Caco-2 (cell line): ENCODE results near the gene AKAP6. TPM values are rescaled to one million over a fixed set of nuclear protein-coding genes. Genes with fewer than 3 reads are reported as not detected.

Experiments used
- BruUV-seq: library from RNA; stranded (reverse); fragments of 400-500 nt; replicated peaks from 2 replicates; lab custom pipeline; 2021; lab: Mats Ljungman, UMichigan
- CTCF ChIA-PET: fragments of 300-600 bp; sonication (Branson Sonifier 250); formaldehyde crosslinking; loops from one replicate; lab custom pipeline; 2022; ENCODE audit warnings: antibody characterized with exemption; lab: Charles Lee
- POLR2A ChIA-PET: fragments of 300-600 bp; sonication (Branson Sonifier 250); formaldehyde crosslinking; loops from one replicate; lab custom pipeline; 2022; ENCODE audit warnings: antibody characterized with exemption; lab: Charles Lee
- DNase-seq, 2 experiments: peaks; one replicate each; pipeline versions ENCODE4 v3.0.0 to v3.0.0-alpha.2; 2020 to 2022
- H3K27me3 ChIP-seq: replicated peaks from 2 replicates; pipeline ENCODE4 v1.6.0; 2011; ENCODE audit warnings: low read length; ENCODE audit not compliant: control insufficient read depth, insufficient read depth
- H3K36me3 ChIP-seq: 2 replicates; pipeline ENCODE4 v1.5.1; 2011; ENCODE audit warnings: low read length; ENCODE audit not compliant: control insufficient read depth, insufficient read depth
- H3K4me1 ChIP-seq: fragments of 250-450 bp; sonication (Bioruptor Pico); 2 replicates; pipeline ENCODE4 v1.5.1; 2020; ENCODE audit warnings: mild to moderate bottlenecking
- H3K4me3 ChIP-seq: 2 replicates; pipeline ENCODE4 v1.5.1; 2011; ENCODE audit warnings: low read depth, mild to moderate bottlenecking, control low read depth, low read length
- H3K9me3 ChIP-seq: fragments of 250-450 bp; sonication (Bioruptor Pico); 2 replicates; pipeline ENCODE4 v1.5.1; 2020; ENCODE audit warnings: mild to moderate bottlenecking, moderate library complexity
- H3K27ac Mint-ChIP-seq: one replicate; pipeline ENCODE4 v1.8.0; 2022; ENCODE audit warnings: mixed read lengths; ENCODE audit not compliant: unreplicated experiment
- H3K27me3 Mint-ChIP-seq: one replicate; pipeline ENCODE4 v1.8.0; 2022; ENCODE audit warnings: mixed read lengths; ENCODE audit not compliant: insufficient read depth, unreplicated experiment
- H3K36me3 Mint-ChIP-seq: one replicate; pipeline ENCODE4 v1.8.0; 2022; ENCODE audit warnings: mild to moderate bottlenecking, mixed read lengths; ENCODE audit not compliant: insufficient read depth, unreplicated experiment
- H3K4me1 Mint-ChIP-seq: one replicate; pipeline ENCODE4 v1.8.0; 2022; ENCODE audit warnings: low read depth, mixed read lengths; ENCODE audit not compliant: unreplicated experiment
- H3K4me3 Mint-ChIP-seq: one replicate; pipeline ENCODE4 v1.8.0; 2022; ENCODE audit warnings: mild to moderate bottlenecking, moderate library complexity, mixed read lengths; ENCODE audit not compliant: unreplicated experiment
- H3K9me3 Mint-ChIP-seq: one replicate; pipeline ENCODE4 v1.8.0; 2022; ENCODE audit warnings: mixed read lengths; ENCODE audit not compliant: unreplicated experiment
- CTCF ChIP-seq, 2 experiments: fragments of 200-600 bp in 1 of 2; IDR thresholded peaks; 1 replicate in 1 of 2; 2 replicates in 1 of 2; pipeline versions ENCODE4 v1.5.1 to v1.8.0; 2011 to 2022; ENCODE audit warnings: antibody characterized with exemption in 1 of 2, control low read depth in 1 of 2, inconsistent platforms in 1 of 2, low read depth in 1 of 2, low read length in 1 of 2, mild to moderate bottlenecking in 1 of 2, moderate library complexity in 1 of 2; ENCODE audit not compliant: insufficient read depth in 1 of 2, severe bottlenecking in 1 of 2, unreplicated experiment in 1 of 2
- intact Hi-C: fragments of 100-400 bp; cut with micrococcal nuclease; formaldehyde crosslinking; loops from one replicate; pipeline ENCODE4 v1.10.0; 2022; ENCODE audit not compliant: unreplicated experiment
- total RNA-seq: library from RNA; stranded (reverse); gene quantifications from 2 replicates; pipeline ENCODE4 v1.2.3, GENCODE V29; 2022

Gene AKAP6
- total RNA-seq, 1 experiment from 2014 or later: 3.0 TPM

- H3K4me1 Mint-ChIP-seq: peaks cover 37% of the 10 kb centered on the region
- peaks cover 6% of the 10 kb centered on the region for H3K36me3 Mint-ChIP-seq
- Histone ChIP-seq H3K27me3 (no peaks in the 10 kb centered on the region), H3K36me3 (no peaks in the 10 kb centered on the region), H3K4me1 (peaks cover 43% of the 10 kb centered on the region), H3K9me3 (no peaks in the 10 kb centered on the region), H3K4me3 (no peak overlapping the region)
- H3K4me3 Mint-ChIP-seq: peak overlapping the region; percentile 39
- intact Hi-C loops: loop anchor here (5.0 kb wide), 1 partner anchor 1017 kb away; the partner anchor contains the start of gene DTD2
- H3K27ac Mint-ChIP-seq: peak overlapping the region; percentile 76
- no peaks in the 10 kb centered on the region for H3K27me3 Mint-ChIP-seq
- DNase-seq: no peak
- BruUV-seq: no TSS peak
- no peaks in the 10 kb centered on the region for H3K9me3 Mint-ChIP-seq
- CTCF ChIA-PET: interaction anchor here (0.6 kb wide), 1 partner anchor 108 kb away, joined by 3 read pairs; no protein-coding TSS in a partner anchor
- no peak for TF ChIP-seq CTCF (IDR thresholded peaks at IDR 0.05; ENCODE audit: insufficient read depth in 1 of 2, low read depth in 1 of 2, low read length in 1 of 2, severe bottlenecking in 1 of 2, unreplicated experiment in 1 of 2)
- POLR2A ChIA-PET: interaction anchor here (0.6 kb wide), 1 partner anchor 359 kb away, joined by 7 read pairs; no protein-coding TSS in a partner anchor
These were observed 145.5 kb downstream of the AKAP6 start for GRCh38 chr14:32474478-32475195.

GRCh38 chr14:32476532-32476931, 147.4 kb downstream of the AKAP6 start:
- no peak overlapping the region for H3K4me3 ChIP-seq
- Mint-ChIP-seq H3K4me1 (peaks cover 34% of the 10 kb centered on the region), H3K4me3 (no peak overlapping the region), H3K27me3 (no peaks in the 10 kb centered on the region), H3K27ac (no peak overlapping the region), H3K36me3 (peaks cover 6% of the 10 kb centered on the region), H3K9me3 (no peaks in the 10 kb centered on the region)
- no peaks in the 10 kb centered on the region for H3K9me3 ChIP-seq
- intact Hi-C loops: no loop called here
- POLR2A ChIA-PET: no interaction called here
- no TSS peak for BruUV-seq
- CTCF ChIA-PET: interaction anchor here (1.4 kb wide), 1 partner anchor 37 kb away, joined by 4 read pairs; no protein-coding TSS in a partner anchor
- no peak for TF ChIP-seq CTCF (IDR thresholded peaks at IDR 0.05; ENCODE audit: insufficient read depth in 1 of 2, low read depth in 1 of 2, low read length in 1 of 2, severe bottlenecking in 1 of 2, unreplicated experiment in 1 of 2)
- no peaks in the 10 kb centered on the region for H3K27me3 ChIP-seq
- H3K4me1 ChIP-seq: peaks cover 37% of the 10 kb centered on the region
- no peak for DNase-seq
- H3K36me3 ChIP-seq: no peaks in the 10 kb centered on the region

- H3K4me3 ChIP-seq: no peak overlapping the region
- no peak overlapping the region for H3K27ac Mint-ChIP-seq
- H3K27me3 Mint-ChIP-seq: no peaks in the 10 kb centered on the region
- no peaks in the 10 kb centered on the region for H3K36me3 ChIP-seq
- no TSS peak for BruUV-seq
- no peaks in the 10 kb centered on the region for H3K9me3 Mint-ChIP-seq
- H3K27me3 ChIP-seq: no peaks in the 10 kb centered on the region
- H3K9me3 ChIP-seq: no peaks in the 10 kb centered on the region
- H3K36me3 Mint-ChIP-seq: peaks cover 6% of the 10 kb centered on the region
- H3K4me1 ChIP-seq: peaks cover 28% of the 10 kb centered on the region
- ChIA-PET POLR2A (no interaction called here), CTCF (interaction anchor here (0.6 to 1.4 kb wide), 2 partner anchors 36 to 1621 kb away, joined by 3 to 4 read pairs; no protein-coding TSS in a partner anchor)
- H3K4me1 Mint-ChIP-seq: peaks cover 25% of the 10 kb centered on the region
- intact Hi-C loops: no loop called here
- no peak overlapping the region for H3K4me3 Mint-ChIP-seq
- no peak for DNase-seq
- no peak for TF ChIP-seq CTCF (IDR thresholded peaks at IDR 0.05; ENCODE audit: insufficient read depth in 1 of 2, low read depth in 1 of 2, low read length in 1 of 2, severe bottlenecking in 1 of 2, unreplicated experiment in 1 of 2)
These were observed 148.3 kb downstream of the AKAP6 start for GRCh38 chr14:32477396-32477795.
